Ovary (tissue), 9 donors: Measurements from ENCODE around the gene LRFN2. TPM values are rescaled to one million over a fixed set of nuclear protein-coding genes. Genes with fewer than 3 reads are reported as not detected.

Source experiments
- DNase-seq, 5 donors: peaks; one replicate each; pipeline ENCODE4 v3.0.0-alpha.2; 2019 to 2020
- H3K27ac ChIP-seq, 2 donors: fragments of 200-600 bp; one replicate each; pipeline versions ENCODE4 v1.5.1 to v1.8.0; 2019 to 2022
- H3K27me3 ChIP-seq: fragments of 200-600 bp; one replicate; pipeline ENCODE4 v1.8.0; 2022
- H3K36me3 ChIP-seq: fragments of 200-600 bp; sonication (generic); one replicate; pipeline ENCODE4 v1.5.1; 2019
- H3K4me1 ChIP-seq: one replicate; pipeline ENCODE4 v1.8.1; 2013; ENCODE audit warnings: mild to moderate bottlenecking, moderate library complexity; ENCODE audit not compliant: insufficient read depth
- H3K4me3 ChIP-seq: fragments of 200-600 bp; sonication (generic); one replicate; pipeline ENCODE4 v1.5.1; 2017
- H3K9me3 ChIP-seq, 2 donors: fragments of 200-600 bp in 1 of 2; sonication (generic) in 1 of 2; one replicate each; pipeline versions ENCODE4 v1.5.1 to v1.8.1; 2013 to 2019; ENCODE audit warnings: mild to moderate bottlenecking in 1 of 2, moderate library complexity in 1 of 2
- EP300 ChIP-seq: sonication (generic); formaldehyde crosslinking; IDR thresholded peaks from one replicate; pipeline ENCODE4 v1.6.1; 2017; ENCODE audit warnings: antibody characterized with exemption
- POLR2A ChIP-seq: fragments of 450-650 bp; IDR thresholded peaks from one replicate; pipeline ENCODE4 v1.6.1; 2017; ENCODE audit warnings: antibody characterized with exemption, mild to moderate bottlenecking, moderate library complexity
- WGBS, 3 donors: extraction: QIAGEN DNeasy Blood & Tissue Kit in 1 of 3; methylation state at CpG; one replicate each; pipeline versions ENCODE4 v1.1.5 to v1.1.7; 2013 to 2017; 5-methylcytosine and 5-hydroxymethylcytosine counted together
- intact Hi-C, 4 donors: fragments of 100-400 bp; cut with DNase I; formaldehyde crosslinking; loops; one replicate each; pipeline versions ENCODE4 v1.11.0 to v1.15.1; 2022 to 2023
- polyA plus RNA-seq, 2 donors: library from polyadenylated mRNA; stranded (reverse); fragments of 200-250 nt in 1 of 2; fragments of 350-450 nt in 1 of 2; fragmentation: Illumina TruSeq in 1 of 2; extraction: RNeasy Lipid Tissue Mini Kit (QIAGEN cat#74804) in 1 of 2; gene quantifications; one replicate each; pipeline ENCODE4 v1.2.3, GENCODE V29; 2013 to 2014
- small RNA-seq: library from RNA; depleted of rRNA; stranded (forward); fragments of <200 nt; gene quantifications from one replicate; pipeline ENCODE3, GENCODE V24; 2016
- total RNA-seq, 7 donors: library from RNA; depleted of rRNA in 2 of 7; stranded (reverse); fragments of >200 nt in 2 of 7; fragmentation: NEBNext Ultra II Directional in 3 of 7; extraction: Animal tissue kit (Norgen Biotek cat#: 25700) in 3 of 7; gene quantifications; one replicate each; pipeline versions ENCODE4 v1.1.0 to v1.2.4, GENCODE V29; 2016 to 2023
- TF ChIP-seq, protein P1 (sequence below), 3 donors: fragments of 450-650 bp in 2 of 3; fragments of 200-600 bp in 1 of 3; IDR thresholded peaks; one replicate each; pipeline versions ENCODE4 v1.5.1 to v1.8.0; 2016 to 2022; ENCODE audit warnings: antibody characterized with exemption in 3 of 3, mild to moderate bottlenecking in 1 of 3
- donor health status: DM: no; HTN: no; CAD: no; lungs with moderate emphysema.
- donor health status: DM: no; HTN: no; CAD: no.
- donor health status: Bipolar disorder and iron deficiency.
- donor health status: DM: yes; HTN: yes; CAD: no.
- donor health status: DM: no; HTN: no; CAD: no.
- donor health status: DM: yes; HTN: yes; CAD: no.

The LRFN2 gene
- total and polyA plus RNA-seq, 9 donors = 0.10 to 2.2 (median 0.66) TPM

- no peak for DNase-seq
- WGBS, 3 donors = 60 to 82% (median 79%) methylated on average over 1 of the region's 1 CpG
- no peak overlapping the region for H3K4me3 ChIP-seq
- intact Hi-C loops = no loop called here
- no peaks in the 10 kb centered on the region for H3K4me1 ChIP-seq
- TF ChIP-seq, protein P1, sequence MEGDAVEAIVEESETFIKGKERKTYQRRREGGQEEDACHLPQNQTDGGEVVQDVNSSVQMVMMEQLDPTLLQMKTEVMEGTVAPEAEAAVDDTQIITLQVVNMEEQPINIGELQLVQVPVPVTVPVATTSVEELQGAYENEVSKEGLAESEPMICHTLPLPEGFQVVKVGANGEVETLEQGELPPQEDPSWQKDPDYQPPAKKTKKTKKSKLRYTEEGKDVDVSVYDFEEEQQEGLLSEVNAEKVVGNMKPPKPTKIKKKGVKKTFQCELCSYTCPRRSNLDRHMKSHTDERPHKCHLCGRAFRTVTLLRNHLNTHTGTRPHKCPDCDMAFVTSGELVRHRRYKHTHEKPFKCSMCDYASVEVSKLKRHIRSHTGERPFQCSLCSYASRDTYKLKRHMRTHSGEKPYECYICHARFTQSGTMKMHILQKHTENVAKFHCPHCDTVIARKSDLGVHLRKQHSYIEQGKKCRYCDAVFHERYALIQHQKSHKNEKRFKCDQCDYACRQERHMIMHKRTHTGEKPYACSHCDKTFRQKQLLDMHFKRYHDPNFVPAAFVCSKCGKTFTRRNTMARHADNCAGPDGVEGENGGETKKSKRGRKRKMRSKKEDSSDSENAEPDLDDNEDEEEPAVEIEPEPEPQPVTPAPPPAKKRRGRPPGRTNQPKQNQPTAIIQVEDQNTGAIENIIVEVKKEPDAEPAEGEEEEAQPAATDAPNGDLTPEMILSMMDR (IDR thresholded peaks at IDR 0.05) = no peak
- TF ChIP-seq EP300 (no peak), POLR2A (no peak)
- no peaks in the 10 kb centered on the region for H3K27me3 ChIP-seq
- H3K27ac ChIP-seq = no peak overlapping the region
- no peaks in the 10 kb centered on the region for H3K9me3 ChIP-seq
- H3K36me3 ChIP-seq = no peaks in the 10 kb centered on the region
Measured at GRCh38 chr6:40341726-40342125, 245.4 kb downstream of the LRFN2 start.

Small RNA genes within 50 kb of the gene (small RNA-seq; reads per million reads assigned to genes)
- not detected for gene RNU6-250P
